Astrocyte of the hippocampus (primary cell): ENCODE data around the gene CLCN5.

Experiments used
- DNase-seq: peaks from one replicate; pipeline ENCODE4 v3.0.0; 2011; ENCODE audit warnings: low read depth, low spot score

Gene CLCN5

DNA sequence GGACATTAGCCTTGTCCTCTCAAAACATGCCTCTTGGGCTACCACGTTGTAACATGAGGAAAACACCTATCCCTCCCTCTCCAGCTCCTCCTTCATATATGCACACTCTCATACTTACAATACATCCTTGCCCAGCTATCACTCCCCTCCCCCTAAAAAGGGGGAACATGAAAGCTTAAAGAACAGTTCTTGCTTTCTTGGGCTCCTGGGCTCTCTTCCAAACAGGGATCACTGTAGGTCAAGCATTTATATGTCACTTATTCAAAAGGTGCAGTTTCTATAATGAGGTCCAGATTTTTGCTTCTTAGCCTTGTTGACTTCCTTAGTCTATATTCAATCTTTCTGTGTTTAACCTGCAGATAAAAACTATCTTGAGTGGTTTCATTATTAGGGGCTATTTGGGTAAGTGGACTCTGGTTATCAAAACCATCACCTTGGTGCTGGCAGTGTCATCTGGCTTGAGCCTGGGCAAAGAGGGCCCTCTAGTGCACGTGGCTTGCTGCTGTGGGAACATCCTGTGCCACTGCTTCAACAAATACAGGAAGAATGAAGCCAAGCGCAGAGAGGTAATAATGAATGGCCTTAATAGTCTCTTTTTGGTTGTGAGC lies 159.0 kb downstream of the CLCN5 start:
- DNase-seq = peak; percentile 23

DNA sequence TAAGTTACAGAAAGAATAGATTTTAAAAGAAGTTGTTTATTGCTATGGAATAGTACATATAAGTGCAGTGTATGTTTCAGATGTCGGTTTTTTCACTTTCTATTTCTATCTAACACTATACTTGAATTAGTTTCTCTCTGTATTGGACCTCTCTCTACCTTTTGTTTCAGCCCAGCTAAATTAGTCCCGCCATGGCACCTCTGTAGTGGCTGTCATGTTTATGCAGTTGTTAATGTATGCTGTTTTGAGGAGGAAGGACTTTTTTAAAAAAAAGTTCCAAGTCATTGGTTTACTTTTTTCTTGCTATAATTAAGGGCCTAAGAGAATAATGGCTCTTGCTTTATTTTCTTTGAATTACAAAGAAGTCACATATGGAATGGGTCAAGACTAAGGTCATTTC lies 160.3 kb downstream of the CLCN5 start:
- no peak for DNase-seq

DNA sequence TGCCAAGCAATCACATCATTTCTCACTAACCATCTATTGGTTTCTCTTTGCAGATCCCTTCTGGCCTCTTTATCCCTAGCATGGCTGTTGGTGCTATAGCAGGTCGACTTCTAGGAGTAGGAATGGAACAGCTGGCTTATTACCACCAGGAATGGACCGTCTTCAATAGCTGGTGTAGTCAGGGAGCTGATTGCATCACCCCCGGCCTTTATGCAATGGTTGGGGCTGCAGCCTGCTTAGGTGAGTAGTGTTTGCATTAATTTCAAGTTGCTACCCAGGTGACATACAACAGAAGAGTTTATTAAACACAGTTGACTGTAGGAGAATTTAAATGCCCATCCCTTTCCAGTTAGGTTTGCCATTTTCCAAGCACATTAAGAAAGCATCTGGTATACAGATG lies 166.2 kb downstream of the CLCN5 start:
- no peak for DNase-seq

DNA sequence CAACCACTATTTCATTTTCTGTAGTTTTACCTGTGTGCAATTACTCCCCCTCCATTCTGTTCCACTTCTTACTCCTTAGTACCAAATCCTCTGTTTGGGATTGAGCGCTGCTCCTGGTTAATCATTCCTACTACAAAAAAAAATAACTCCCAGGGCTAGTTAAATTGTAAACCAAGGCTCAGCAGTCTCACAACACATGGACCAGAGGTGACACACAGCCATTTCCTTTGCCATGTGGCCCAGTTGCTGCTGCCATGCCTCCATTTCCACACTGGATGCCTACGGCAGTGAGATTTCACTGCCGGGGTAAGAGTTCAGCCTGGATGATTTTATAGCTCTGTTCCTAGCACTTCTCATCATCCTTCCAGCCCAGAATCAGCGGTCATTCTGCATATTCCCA lies 171.2 kb downstream of the CLCN5 start:
- no peak for DNase-seq

DNA sequence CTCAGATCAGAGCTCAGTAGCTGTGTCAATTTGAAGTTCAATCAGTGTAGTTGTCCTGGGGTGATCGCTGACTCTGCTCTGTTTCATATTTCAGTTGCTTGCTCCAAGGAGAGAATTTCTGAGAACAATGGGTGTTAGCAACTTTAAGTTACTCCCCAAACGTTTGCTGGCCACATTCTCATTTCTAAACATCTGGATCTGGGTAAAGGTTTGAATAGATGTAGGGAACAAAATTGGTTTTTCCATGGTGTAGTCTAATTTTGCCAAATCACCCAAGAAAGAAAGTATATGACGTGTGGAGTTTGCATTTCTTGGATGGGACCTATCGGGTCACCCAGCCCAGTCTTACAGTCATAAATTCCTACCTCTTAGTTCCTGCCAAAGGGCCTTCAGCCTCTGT lies 174.7 kb downstream of the CLCN5 start:
- no peak for DNase-seq

GRCh38 chrX:50098241-50098640 lies 175.8 kb downstream of the CLCN5 start:
- DNase-seq = no peak

DNA sequence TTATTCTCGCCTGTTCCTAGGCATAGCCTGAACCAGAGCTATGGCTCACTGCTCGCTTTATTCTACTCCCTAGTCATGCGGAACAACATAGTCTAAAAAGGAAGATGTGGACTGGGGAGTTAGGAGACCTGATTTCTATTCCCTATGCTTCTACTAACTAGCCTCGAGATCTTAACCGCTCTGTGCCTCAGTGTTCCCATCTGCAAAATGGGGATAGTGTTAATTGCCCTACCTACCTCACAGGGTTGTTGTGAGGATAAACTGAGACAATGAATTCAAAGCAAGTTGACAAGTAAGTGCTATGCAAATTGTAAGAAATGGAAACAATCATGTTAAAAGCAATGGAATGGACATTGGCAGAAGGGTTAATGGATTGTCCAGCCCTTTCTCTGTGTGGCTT lies 176.4 kb downstream of the CLCN5 start:
- DNase-seq = no peak

DNA sequence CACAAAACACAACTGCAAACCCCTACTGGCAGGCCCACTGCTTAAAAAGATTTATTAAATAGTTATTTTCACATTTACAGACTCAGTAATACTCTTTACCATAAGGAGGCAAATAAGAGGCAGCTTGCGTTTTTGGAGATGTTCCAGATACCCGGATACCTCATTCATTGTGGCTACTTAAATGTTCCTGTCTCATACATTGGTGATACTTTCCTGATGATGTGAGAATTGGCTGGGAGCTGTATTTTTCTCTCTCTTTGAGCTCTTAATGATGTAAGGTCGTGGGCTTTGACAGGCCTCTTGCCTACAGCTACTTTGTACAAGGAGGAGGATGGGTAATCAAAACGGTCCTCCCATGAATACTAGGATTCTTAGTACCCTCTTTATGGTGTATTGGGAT lies 176.9 kb downstream of the CLCN5 start:
- peak; percentile 5 for DNase-seq

- DNase-seq = peak; percentile 12
Observed at GRCh38 chrX:50100188-50100587, 177.8 kb downstream of the CLCN5 start.

DNA sequence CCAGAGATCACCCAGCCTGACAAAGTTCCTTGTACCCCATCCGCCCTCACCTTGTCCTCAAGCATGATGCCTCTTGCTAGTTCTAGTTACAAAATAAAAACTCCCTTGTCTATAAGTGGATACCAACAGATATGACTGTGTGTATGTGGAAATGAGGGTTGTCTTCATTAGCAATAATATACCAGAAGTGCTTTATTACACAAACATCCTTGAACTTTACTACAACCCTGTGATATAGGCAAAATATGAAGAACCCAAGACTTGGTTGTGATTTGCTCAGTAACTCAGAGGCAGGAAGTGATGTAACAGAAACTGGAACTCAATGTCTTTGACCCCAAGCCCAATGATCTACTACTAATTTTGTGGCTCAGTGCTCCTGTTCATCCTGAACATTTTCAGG lies 180.8 kb downstream of the CLCN5 start:
- DNase-seq = no peak

DNA sequence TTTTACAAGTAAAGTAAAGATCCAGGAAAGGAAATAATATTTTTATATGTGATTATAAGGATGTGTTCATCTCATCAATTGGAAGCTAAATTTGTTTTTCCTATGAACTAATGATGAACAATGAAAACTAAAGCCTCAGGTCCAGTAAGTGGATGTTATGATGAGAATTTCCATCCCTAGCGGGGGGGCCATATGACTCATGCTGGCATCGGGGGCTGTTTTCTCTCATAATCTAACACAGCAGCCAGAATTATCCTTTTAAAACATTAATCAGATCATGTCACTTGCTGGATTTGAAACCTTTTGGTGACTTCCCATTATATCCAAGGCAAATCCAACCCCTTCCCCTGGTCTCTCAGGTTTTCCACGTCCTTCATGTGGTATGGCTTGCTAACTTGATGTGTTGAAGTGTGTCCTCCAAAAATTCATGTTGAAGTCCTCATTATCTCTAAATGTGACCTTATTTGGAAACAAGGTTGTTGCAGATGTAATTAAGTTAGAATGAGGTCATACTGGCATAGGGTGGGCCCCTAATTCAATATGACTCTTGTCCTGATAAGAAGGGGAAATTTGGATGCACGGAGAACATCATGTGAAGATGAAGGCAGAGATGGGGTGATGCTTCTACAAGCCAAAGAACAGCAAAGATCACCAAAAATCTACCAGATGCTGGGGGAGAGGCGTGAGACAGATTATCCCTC lies 181.6 kb downstream of the CLCN5 start:
- DNase-seq = no peak

DNA sequence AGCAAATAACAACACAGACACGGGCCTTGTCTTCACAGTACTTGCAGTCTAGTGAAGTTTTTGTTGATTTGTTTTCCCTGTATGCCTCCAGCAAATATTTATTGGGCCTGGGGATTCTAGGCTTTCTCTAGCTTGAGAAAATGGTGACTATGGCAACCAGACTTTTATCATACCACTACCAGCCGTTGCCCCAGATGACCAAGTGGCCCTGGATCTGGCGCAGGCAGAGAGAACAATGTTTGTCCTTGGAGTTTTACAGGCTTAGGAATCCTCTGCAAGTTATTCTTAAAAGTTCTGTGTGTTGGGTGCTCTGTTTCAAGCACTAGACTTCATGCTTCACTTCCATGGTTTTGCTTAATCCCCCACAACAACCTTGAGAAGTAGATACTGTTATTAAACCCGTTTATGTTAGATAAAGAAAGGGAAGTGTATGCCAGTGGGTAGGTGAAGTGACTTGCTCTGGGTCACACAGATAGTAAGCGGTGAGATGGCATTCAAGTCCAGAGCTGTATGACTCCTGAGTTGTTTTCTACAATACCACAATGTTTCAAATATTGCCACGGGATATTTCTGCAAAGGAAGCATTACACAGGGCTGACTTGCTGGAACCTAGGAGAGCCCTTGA lies 183.8 kb downstream of the CLCN5 start:
- no peak for DNase-seq

DNA sequence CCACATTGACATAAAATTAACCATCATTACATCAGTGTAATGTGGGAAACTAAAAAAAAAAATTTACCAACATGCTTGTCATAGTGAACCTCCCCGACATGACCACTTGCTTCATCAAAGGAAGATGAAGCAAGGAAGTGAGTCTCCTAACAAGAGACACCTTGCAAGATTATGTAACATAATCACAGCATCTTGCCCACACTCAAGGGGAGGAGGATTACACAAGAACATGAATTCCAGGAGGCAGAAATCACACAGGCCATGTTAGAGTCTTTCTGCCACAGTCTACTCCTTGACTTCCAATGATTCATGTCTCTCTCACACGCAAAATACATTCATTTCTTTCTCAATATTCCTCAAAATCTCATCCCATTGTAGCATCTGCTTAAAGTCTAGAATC lies 185.1 kb downstream of the CLCN5 start:
- no peak for DNase-seq

DNA sequence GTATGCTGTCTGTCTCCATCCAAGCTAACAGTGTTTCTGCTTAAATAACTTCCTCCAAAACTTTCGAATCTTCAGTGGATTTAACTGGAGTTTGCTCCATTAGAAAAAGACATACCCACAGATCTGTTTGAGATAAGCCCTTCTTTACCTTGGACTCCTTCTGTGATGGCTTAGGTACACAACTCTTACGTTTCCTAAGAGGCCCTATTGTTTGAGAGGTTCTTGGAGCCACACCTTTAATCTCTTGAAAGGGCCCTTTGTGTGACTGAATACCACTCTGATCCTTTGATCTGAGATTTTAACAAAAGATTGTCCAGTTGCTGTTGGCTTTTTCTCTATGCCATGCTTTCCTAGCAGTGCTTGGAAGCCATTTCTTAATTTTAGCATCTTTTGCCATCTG lies 185.9 kb downstream of the CLCN5 start:
- DNase-seq = no peak

GRCh38 chrX:50111742-50112141 lies 189.3 kb downstream of the CLCN5 start:
- no peak for DNase-seq

DNA sequence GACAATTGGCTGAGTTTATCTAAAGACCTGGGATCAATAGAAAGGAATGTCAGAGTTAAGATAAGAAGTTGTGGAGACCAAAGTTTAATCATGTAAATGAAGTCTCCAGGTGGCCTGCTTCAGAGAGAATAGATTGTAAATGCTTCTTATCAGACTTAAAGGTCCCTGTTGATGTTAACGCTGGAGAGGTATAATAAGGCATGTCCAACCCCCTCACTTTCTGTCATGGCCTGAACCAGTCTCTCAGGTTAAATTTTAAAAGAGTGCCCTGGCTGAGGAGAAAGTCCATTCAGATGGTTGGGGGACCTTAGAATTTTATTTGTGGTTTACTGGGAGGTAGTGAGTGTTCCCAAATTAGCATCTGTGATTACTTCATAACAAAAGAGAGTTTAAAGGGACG lies 191.7 kb downstream of the CLCN5 start:
- no peak for DNase-seq

- DNase-seq = no peak
Observed at GRCh38 chrX:50115973-50116372, 193.6 kb downstream of the CLCN5 start.

- DNase-seq = no peak
Observed at GRCh38 chrX:50117476-50117875, 195.1 kb downstream of the CLCN5 start.

DNA sequence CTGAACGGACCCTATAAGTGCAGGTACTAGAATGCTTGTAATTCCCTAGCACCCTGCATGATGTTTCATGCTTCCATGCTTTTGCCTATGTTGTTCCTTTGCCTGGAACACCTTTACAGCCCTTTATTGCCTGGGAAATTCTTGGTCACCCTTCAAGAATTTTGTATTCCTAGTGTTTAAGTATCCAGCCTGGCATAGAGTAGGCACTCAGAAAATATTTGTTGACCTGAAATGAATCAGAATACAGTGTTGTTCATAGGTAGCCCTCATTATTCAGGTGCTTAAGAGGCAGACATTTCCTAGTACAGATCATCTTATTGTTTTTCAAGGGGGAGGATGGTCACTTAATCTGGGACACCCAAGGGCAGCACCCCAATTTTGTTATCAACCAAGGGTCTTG lies 203.1 kb downstream of the CLCN5 start:
- DNase-seq = no peak

DNA sequence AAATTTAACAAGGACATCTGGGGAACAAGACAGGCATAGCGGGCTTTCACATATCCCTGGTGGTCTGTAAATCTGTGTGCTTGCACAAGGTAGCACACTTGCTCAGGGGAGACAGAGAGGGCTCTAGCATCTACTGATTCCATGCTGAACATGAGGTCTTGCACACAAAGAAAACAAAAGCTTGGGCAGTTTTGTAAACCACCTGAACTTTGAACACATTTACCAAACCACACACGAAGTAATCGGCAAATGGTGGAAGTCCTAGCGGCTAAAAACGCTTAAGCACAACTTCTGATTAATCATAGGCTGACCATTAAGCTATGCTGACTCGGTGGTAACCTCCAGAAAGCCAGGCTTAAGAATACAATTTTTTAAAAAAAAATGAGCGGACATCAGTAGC lies 225.6 kb downstream of the CLCN5 start:
- no peak for DNase-seq
